ENCODE results near the gene HNRNPAB.

HNRNPAB gene

GRCh38 chr5:178204182-178204934 lies at the start of gene HNRNPAB:
Gene HNRNPAB (plus strand): TSS chr5:178204533. CDS start chr5:178204838, 305 bp downstream.
- peak; percentile 100 for DNase-seq

- DNase-seq = no peak
Measured at GRCh38 chr5:178155065-178155464, 49.3 kb upstream of the HNRNPAB start.

- no peak for DNase-seq
Measured at GRCh38 chr5:178160176-178160575, 44.2 kb upstream of the HNRNPAB start.

GRCh38 chr5:178162481-178162880 lies 41.9 kb upstream of the HNRNPAB start:
- DNase-seq = no peak

- peak; percentile 96 for DNase-seq
Measured at GRCh38 chr5:178163772-178164735, 40.3 kb upstream of the HNRNPAB start.

GRCh38 chr5:178165581-178165980 lies 38.8 kb upstream of the HNRNPAB start:
- DNase-seq = no peak

- DNase-seq = no peak
Measured at GRCh38 chr5:178170455-178170854, 33.9 kb upstream of the HNRNPAB start.

GRCh38 chr5:178174456-178174855 lies 29.9 kb upstream of the HNRNPAB start:
- no peak for DNase-seq

- no peak for DNase-seq
Measured at GRCh38 chr5:178176791-178177190, 27.5 kb upstream of the HNRNPAB start.

- DNase-seq = no peak
Measured at GRCh38 chr5:178177569-178177968, 26.8 kb upstream of the HNRNPAB start.

GRCh38 chr5:178180141-178180863 lies 24.0 kb upstream of the HNRNPAB start:
- DNase-seq = no peak

GRCh38 chr5:178182158-178182876 lies 22.0 kb upstream of the HNRNPAB start:
- DNase-seq = no peak

GRCh38 chr5:178186427-178186826 lies 17.9 kb upstream of the HNRNPAB start:
- DNase-seq = no peak

- DNase-seq = no peak
Measured at GRCh38 chr5:178187014-178187413, 17.3 kb upstream of the HNRNPAB start, which contains the start of gene GMCL2. Gene GMCL2 (minus strand): TSS chr5:178187371. CDS start chr5:178187299, 72 bp downstream.

- no peak for DNase-seq
Measured at GRCh38 chr5:178189433-178189832, 14.9 kb upstream of the HNRNPAB start.

- no peak for DNase-seq
Measured at GRCh38 chr5:178191661-178192060, 12.7 kb upstream of the HNRNPAB start.

GRCh38 chr5:178192244-178192643 lies 12.1 kb upstream of the HNRNPAB start:
- no peak for DNase-seq

GRCh38 chr5:178192787-178193186 lies 11.5 kb upstream of the HNRNPAB start:
- no peak for DNase-seq

GRCh38 chr5:178193251-178193809 lies 11.0 kb upstream of the HNRNPAB start:
- DNase-seq = no peak

GRCh38 chr5:178194026-178194425 lies 10.3 kb upstream of the HNRNPAB start:
- no peak for DNase-seq

GRCh38 chr5:178196281-178196812 lies 8.0 kb upstream of the HNRNPAB start:
- no peak for DNase-seq

- no peak for DNase-seq
Measured at GRCh38 chr5:178196986-178197385, 7.3 kb upstream of the HNRNPAB start.
